T follicular helper cell (primary cell): ENCODE measurements around the gene CD44.
"Not testable (repeated sequence)": the region's sequence is repeated elsewhere in the genome, so short reads cannot be mapped to it uniquely, and the experiment has no call there.

Experiments
- DNase-seq: peaks from one replicate; pipeline ENCODE4 v3.0.0-alpha.2; 2020; ENCODE audit warnings: low read depth
- total RNA-seq, 2 experiments: gene quantifications; one replicate each; lab custom pipeline; 2026; lab: John Stamatoyannopoulos, UW

CD44 gene
- total RNA-seq, result 849 to 1,094 reads per million in 2 experiments

GRCh38 chr11:35138943-35139721, at the start of gene CD44:
Gene CD44 (plus strand): TSS chr11:35139171. CDS start chr11:35139304, 133 bp downstream.
- peak; percentile 81 for DNase-seq

- DNase-seq, result no peak
These were observed 49.3 kb upstream of the CD44 start for GRCh38 chr11:35089666-35090065.

- DNase-seq, result no peak
These were observed 48.8 kb upstream of the CD44 start for GRCh38 chr11:35090125-35090524.

GRCh38 chr11:35090991-35091390, 48.0 kb upstream of the CD44 start:
- not testable (repeated sequence) for DNase-seq

GRCh38 chr11:35096723-35097122, 42.2 kb upstream of the CD44 start:
- DNase-seq, result no peak

- no peak for DNase-seq
These were observed 41.0 kb upstream of the CD44 start for GRCh38 chr11:35097814-35098455.

GRCh38 chr11:35098855-35099254, 40.1 kb upstream of the CD44 start:
- no peak for DNase-seq

GRCh38 chr11:35099278-35100012, 39.5 kb upstream of the CD44 start:
- no peak for DNase-seq

- no peak for DNase-seq
These were observed 39.0 kb upstream of the CD44 start for GRCh38 chr11:35100013-35100383.

GRCh38 chr11:35101223-35101622, 37.7 kb upstream of the CD44 start:
- no peak for DNase-seq

GRCh38 chr11:35102267-35102666, 36.7 kb upstream of the CD44 start:
- DNase-seq, result no peak

- no peak for DNase-seq
These were observed 35.4 kb upstream of the CD44 start for GRCh38 chr11:35103366-35104208.

- DNase-seq, result no peak
These were observed 34.3 kb upstream of the CD44 start for GRCh38 chr11:35104655-35105054.

GRCh38 chr11:35105319-35106079, 33.5 kb upstream of the CD44 start:
- DNase-seq, result no peak

GRCh38 chr11:35106595-35106994, 32.4 kb upstream of the CD44 start:
- DNase-seq, result no peak

- DNase-seq, result no peak
These were observed 31.1 kb upstream of the CD44 start for GRCh38 chr11:35107861-35108260.

- not testable (repeated sequence) for DNase-seq
These were observed 30.6 kb upstream of the CD44 start for GRCh38 chr11:35108336-35108735.

GRCh38 chr11:35109041-35109440, 29.9 kb upstream of the CD44 start:
- no peak for DNase-seq

GRCh38 chr11:35109827-35110226, 29.1 kb upstream of the CD44 start:
- no peak for DNase-seq

GRCh38 chr11:35111161-35112055, 27.6 kb upstream of the CD44 start:
- DNase-seq, result no peak
